Gastroesophageal sphincter (tissue), 4 donors: ENCODE measurements around the gene SMURF2. TPM values are rescaled to one million over a fixed set of nuclear protein-coding genes. Genes with fewer than 3 reads are reported as not detected.

Experiments
- ATAC-seq: fragments of 150-250 bp; one replicate; pipeline ENCODE4 v1.9.1; 2016; ENCODE audit warnings: mild to moderate bottlenecking, moderate library complexity
- H3K27ac ChIP-seq, 4 donors: fragments of 200-600 bp; sonication (generic) in 3 of 4; 1 replicate in 3 of 4; 2 replicates in 1 of 4; pipeline ENCODE4 v1.5.1; 2016 to 2019
- H3K27me3 ChIP-seq: fragments of 200-600 bp; sonication (generic); one replicate; pipeline ENCODE4 v1.5.1; 2019
- H3K36me3 ChIP-seq, 2 donors: fragments of 200-600 bp; sonication (generic); one replicate each; pipeline ENCODE4 v1.5.1; 2019; ENCODE audit warnings: control low read depth in 1 of 2
- H3K4me1 ChIP-seq, 3 donors: fragments of 200-600 bp; sonication (generic); 1 replicate in 2 of 3; 2 replicates in 1 of 3; pipeline ENCODE4 v1.5.1; 2016 to 2019; ENCODE audit warnings: control low read depth in 2 of 3
- H3K4me3 ChIP-seq, 2 donors: fragments of 200-600 bp; sonication (generic); one replicate each; pipeline ENCODE4 v1.5.1; 2019; ENCODE audit warnings: mild to moderate bottlenecking in 1 of 2, moderate library complexity in 1 of 2
- H3K9me3 ChIP-seq, 3 donors: fragments of 200-600 bp; sonication (generic); one replicate each; pipeline ENCODE4 v1.5.1; 2017 to 2019; ENCODE audit warnings: control low read depth in 2 of 3
- EP300 ChIP-seq: sonication (generic); formaldehyde crosslinking; IDR thresholded peaks from one replicate; pipeline ENCODE4 v1.6.1; 2017; ENCODE audit warnings: antibody characterized with exemption, mild to moderate bottlenecking
- POLR2A ChIP-seq, 2 donors: fragments of 450-650 bp; IDR thresholded peaks; one replicate each; pipeline ENCODE4 v1.6.1; 2017; ENCODE audit warnings: antibody characterized with exemption in 2 of 2, mild to moderate bottlenecking in 2 of 2, moderate library complexity in 1 of 2
- POLR2AphosphoS5 ChIP-seq: sonication (generic); formaldehyde crosslinking; IDR thresholded peaks from one replicate; pipeline ENCODE4 v1.6.1; 2017; ENCODE audit warnings: antibody characterized with exemption
- WGBS, 2 donors: methylation state at CpG; one replicate each; pipeline ENCODE4 v1.1.5; 2018; ENCODE audit warnings: low coverage in 1 of 2; 5-methylcytosine and 5-hydroxymethylcytosine counted together
- total RNA-seq, 4 donors: library from RNA; depleted of rRNA; stranded (reverse); fragments of >200 nt; gene quantifications; one replicate each; pipeline ENCODE4 v1.1.0, GENCODE V29; 2016
- TF ChIP-seq, protein P1 (sequence below), 4 experiments: fragments of 200-600 bp in 2 of 4; fragments of 450-650 bp in 2 of 4; sonication (generic) in 1 of 4; IDR thresholded peaks; one replicate each; pipeline ENCODE4 v1.5.1; 2017 to 2019; ENCODE audit warnings: antibody characterized with exemption in 4 of 4, mild to moderate bottlenecking in 2 of 4, moderate library complexity in 2 of 4

The SMURF2 gene
- total RNA-seq, 4 donors from 2014 or later, result 35.0 to 60.8 (median 37.9) TPM

DNA sequence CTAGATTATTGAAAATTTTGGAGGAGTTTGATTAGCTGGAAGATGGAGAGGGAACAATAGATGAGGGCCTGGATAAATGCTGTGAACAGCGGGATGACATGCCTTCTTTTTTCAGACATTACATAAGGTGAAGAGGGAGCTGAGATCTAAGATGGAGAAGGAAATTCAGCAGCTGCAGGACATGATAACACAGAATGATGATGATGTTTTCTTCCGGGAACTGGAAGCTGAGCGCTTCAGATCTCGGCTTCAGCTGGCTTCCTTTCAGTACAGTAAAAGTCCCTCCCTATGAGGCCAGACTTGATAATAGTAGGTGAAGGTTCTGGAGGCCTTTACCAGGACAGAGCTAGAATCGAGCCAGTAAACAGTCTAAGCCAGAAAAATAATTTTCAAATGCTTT, 124.6 kb downstream of the SMURF2 start:
- TF ChIP-seq EP300, result no peak
- TF ChIP-seq POLR2A (IDR thresholded peaks at IDR 0.05), result no peak
- TF ChIP-seq, protein P1, sequence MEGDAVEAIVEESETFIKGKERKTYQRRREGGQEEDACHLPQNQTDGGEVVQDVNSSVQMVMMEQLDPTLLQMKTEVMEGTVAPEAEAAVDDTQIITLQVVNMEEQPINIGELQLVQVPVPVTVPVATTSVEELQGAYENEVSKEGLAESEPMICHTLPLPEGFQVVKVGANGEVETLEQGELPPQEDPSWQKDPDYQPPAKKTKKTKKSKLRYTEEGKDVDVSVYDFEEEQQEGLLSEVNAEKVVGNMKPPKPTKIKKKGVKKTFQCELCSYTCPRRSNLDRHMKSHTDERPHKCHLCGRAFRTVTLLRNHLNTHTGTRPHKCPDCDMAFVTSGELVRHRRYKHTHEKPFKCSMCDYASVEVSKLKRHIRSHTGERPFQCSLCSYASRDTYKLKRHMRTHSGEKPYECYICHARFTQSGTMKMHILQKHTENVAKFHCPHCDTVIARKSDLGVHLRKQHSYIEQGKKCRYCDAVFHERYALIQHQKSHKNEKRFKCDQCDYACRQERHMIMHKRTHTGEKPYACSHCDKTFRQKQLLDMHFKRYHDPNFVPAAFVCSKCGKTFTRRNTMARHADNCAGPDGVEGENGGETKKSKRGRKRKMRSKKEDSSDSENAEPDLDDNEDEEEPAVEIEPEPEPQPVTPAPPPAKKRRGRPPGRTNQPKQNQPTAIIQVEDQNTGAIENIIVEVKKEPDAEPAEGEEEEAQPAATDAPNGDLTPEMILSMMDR (IDR thresholded peaks at IDR 0.05), result no peak
- TF ChIP-seq POLR2AphosphoS5, result no peak
- ATAC-seq, result no peak
- no peak overlapping the region for H3K4me3 ChIP-seq
- no peaks in the 10 kb centered on the region for H3K9me3 ChIP-seq
- no peaks in the 10 kb centered on the region for H3K27me3 ChIP-seq
- peaks cover 2 to 100% of the 10 kb centered on the region in 2 donors for H3K36me3 ChIP-seq
- no peaks in the 10 kb centered on the region for H3K4me1 ChIP-seq
- H3K27ac ChIP-seq, result no peak overlapping the region
- 61 to 71% methylated on average over 3 to 5 of the region's 5 CpGs for WGBS, 2 donors

DNA sequence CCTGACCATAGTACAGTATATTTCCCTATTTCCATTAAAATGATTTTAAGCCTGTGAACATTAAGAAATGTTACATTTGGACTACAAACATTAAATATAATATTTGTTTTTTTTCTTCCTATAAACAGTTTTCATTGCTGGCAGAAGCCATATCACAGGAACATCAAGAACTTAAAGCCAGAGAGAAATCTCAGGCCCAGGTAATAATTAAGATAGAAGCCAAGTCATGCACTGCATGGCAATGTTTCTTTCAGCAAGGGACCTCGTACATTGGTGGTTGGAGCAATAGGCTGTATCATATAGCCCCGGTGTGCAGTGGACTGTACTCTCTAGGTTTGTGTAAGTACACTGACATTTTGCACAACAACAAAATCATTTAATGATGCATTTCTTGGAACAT, 125.2 kb downstream of the SMURF2 start:
- no peak overlapping the region for H3K27ac ChIP-seq
- H3K4me3 ChIP-seq, result no peak overlapping the region
- H3K27me3 ChIP-seq, result no peaks in the 10 kb centered on the region
- TF ChIP-seq, protein P1 (IDR thresholded peaks at IDR 0.05), result no peak
- no peak for TF ChIP-seq EP300
- TF ChIP-seq POLR2AphosphoS5, result no peak
- no peak for TF ChIP-seq POLR2A (IDR thresholded peaks at IDR 0.05)
- peaks cover 2 to 100% of the 10 kb centered on the region in 2 donors for H3K36me3 ChIP-seq
- peaks cover 0 to 5% (median 0%) of the 10 kb centered on the region in 3 donors for H3K4me1 ChIP-seq
- ATAC-seq, result no peak
- 75 to 89% methylated on average over 2 of the region's 2 CpGs for WGBS, 2 donors
- H3K9me3 ChIP-seq, result no peaks in the 10 kb centered on the region

DNA sequence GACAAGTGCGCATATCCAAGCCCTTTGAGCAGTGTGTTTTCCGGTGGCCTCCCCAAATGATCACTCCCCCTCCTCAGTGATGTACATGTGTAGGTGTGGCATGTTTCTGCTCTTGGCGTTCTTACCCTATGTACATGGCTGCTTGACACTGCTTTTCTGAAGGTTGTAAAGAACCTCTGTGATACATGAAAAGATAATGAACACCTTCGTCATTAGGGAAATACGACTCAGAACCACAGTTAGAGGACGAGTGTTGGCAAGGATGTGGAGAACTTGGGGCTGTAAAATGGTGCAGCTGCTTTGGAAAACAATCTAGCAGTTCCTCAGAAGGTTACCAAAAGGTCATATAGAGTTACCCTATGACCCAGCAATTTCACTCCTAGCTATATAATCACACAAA, 126.8 kb downstream of the SMURF2 start:
- Histone ChIP-seq H3K27me3 (no peaks in the 10 kb centered on the region), H3K9me3 (no peaks in the 10 kb centered on the region), H3K4me1 (peaks cover 0 to 13% (median 0%) of the 10 kb centered on the region in 3 donors), H3K27ac (no peak overlapping the region), H3K4me3 (no peak overlapping the region), H3K36me3 (peaks cover 6 to 100% of the 10 kb centered on the region in 2 donors)
- 48 to 68% methylated on average over 6 of the region's 6 CpGs for WGBS, 2 donors
- ATAC-seq, result no peak
- TF ChIP-seq POLR2AphosphoS5, result no peak
- TF ChIP-seq, protein P1 (IDR thresholded peaks at IDR 0.05), result no peak
- no peak for TF ChIP-seq POLR2A (IDR thresholded peaks at IDR 0.05)
- TF ChIP-seq EP300, result no peak

DNA sequence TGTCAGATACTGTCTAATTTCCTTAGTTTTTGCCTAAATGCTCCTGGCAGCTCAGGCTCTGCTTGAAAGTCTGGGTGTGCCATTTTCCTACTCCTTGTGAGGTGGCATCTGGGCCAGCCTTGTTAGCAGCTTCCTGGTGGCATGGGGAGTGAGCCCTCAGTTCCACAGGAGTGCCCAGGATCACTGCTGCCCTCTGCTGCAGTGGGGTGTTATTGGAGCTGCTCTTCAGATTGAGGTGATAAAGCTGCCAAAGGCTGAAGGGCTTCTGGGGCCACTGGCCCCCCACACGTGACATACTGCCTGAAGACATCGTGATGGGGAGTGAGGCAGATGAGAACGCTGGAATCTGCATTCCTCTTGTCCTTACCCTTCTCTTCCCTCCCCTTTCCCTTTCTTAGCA, 127.9 kb downstream of the SMURF2 start:
- 100% methylated on average over 2 of the region's 3 CpGs; no CpG with 5 or more reads in 1 of the 2 donors for WGBS, 2 donors
- ATAC-seq, result no peak

DNA sequence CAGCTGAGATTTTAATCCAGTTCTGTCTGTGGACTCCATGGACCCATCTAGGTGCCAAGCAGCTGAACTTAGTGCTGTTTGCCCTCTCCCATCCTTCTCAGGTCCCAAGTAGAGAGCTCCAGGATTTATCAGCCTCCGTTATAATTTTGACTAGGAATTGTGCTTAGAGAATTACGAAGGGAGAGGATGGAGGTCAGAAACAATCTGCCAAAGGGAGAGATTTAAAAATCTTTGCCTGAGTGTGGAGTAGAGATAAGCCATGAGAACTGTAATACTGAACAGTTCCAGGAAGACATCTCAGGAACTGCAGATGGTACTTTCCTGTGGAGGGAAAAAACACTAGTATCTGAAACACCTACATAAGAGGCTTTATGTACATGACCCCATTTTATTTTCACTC, 128.3 kb downstream of the SMURF2 start:
- ATAC-seq, result no peak
- Histone ChIP-seq H3K4me1 (peaks cover 0 to 13% (median 0%) of the 10 kb centered on the region in 3 donors), H3K4me3 (no peak overlapping the region), H3K9me3 (no peaks in the 10 kb centered on the region), H3K36me3 (peaks cover 14 to 100% of the 10 kb centered on the region in 2 donors), H3K27ac (no peak overlapping the region), H3K27me3 (no peaks in the 10 kb centered on the region)
- WGBS, 2 donors, result 75 to 83% methylated on average over 1 to 2 of the region's 2 CpGs
- no peak for TF ChIP-seq POLR2AphosphoS5
- TF ChIP-seq POLR2A (IDR thresholded peaks at IDR 0.05), result no peak
- TF ChIP-seq, protein P1 (IDR thresholded peaks at IDR 0.05), result no peak
- no peak for TF ChIP-seq EP300

More for the DNA sequence above, 127.9 kb downstream of the SMURF2 start:
- H3K4me1 ChIP-seq, result peaks cover 0 to 13% (median 0%) of the 10 kb centered on the region in 3 donors
- H3K36me3 ChIP-seq, result peaks cover 11 to 100% of the 10 kb centered on the region in 2 donors
- no peak for TF ChIP-seq EP300
- TF ChIP-seq POLR2A (IDR thresholded peaks at IDR 0.05), result no peak
- TF ChIP-seq, protein P1 (IDR thresholded peaks at IDR 0.05), result no peak
- TF ChIP-seq POLR2AphosphoS5, result no peak
- no peaks in the 10 kb centered on the region for H3K9me3 ChIP-seq
- no peak overlapping the region for H3K27ac ChIP-seq
- H3K27me3 ChIP-seq, result no peaks in the 10 kb centered on the region
- no peak overlapping the region for H3K4me3 ChIP-seq
